ENCODE data around the gene MRGPRX4.
"Not testable (repeated sequence)": the region's sequence is repeated elsewhere in the genome, so short reads cannot be mapped to it uniquely, and the experiment has no call there.

DNA sequence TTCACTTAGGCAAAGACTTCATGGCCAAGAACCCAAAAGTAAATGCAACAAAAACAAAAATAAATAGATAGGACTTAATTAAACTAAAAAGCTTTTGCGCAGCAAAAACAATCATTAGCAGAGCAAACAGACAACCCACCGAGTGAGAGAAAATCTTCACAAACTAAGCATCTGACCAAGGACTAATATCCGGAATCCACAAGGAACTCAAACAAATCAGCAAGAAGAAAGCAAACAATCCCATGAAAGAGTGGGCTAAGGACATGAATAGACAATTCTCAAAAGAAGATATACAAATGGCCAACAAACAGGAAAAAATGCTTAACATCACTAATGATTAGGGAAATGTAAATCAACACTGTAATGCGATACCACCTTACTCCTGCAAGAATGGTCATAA, 41.5 kb upstream of the MRGPRX4 start:
- TF ChIP-seq, protein P1, sequence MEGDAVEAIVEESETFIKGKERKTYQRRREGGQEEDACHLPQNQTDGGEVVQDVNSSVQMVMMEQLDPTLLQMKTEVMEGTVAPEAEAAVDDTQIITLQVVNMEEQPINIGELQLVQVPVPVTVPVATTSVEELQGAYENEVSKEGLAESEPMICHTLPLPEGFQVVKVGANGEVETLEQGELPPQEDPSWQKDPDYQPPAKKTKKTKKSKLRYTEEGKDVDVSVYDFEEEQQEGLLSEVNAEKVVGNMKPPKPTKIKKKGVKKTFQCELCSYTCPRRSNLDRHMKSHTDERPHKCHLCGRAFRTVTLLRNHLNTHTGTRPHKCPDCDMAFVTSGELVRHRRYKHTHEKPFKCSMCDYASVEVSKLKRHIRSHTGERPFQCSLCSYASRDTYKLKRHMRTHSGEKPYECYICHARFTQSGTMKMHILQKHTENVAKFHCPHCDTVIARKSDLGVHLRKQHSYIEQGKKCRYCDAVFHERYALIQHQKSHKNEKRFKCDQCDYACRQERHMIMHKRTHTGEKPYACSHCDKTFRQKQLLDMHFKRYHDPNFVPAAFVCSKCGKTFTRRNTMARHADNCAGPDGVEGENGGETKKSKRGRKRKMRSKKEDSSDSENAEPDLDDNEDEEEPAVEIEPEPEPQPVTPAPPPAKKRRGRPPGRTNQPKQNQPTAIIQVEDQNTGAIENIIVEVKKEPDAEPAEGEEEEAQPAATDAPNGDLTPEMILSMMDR (IDR thresholded peaks at IDR 0.05): not testable (repeated sequence)
- not testable (repeated sequence) for TF ChIP-seq POLR2A, POLR2AphosphoS5 (IDR thresholded peaks at IDR 0.05)

Measured in breast epithelium (tissue), 3 donors.